HCT116 (cell line): ENCODE measurements around the gene RPL31. TPM values are rescaled to one million over a fixed set of nuclear protein-coding genes. Genes with fewer than 3 reads are reported as not detected.
A peak's percentile ranks its signal among the peaks of the same experiment; 100 is the strongest.

Experiments used
- ATAC-seq: fragments of 200-7000 bp; cut with Tn5 transposase; 2 replicates; pipeline ENCODE4 v1.9.1; 2020; ENCODE audit warnings: mild to moderate bottlenecking, moderate library complexity
- BruUV-seq: library from RNA; stranded (reverse); fragments of 400-500 nt; replicated peaks from 2 replicates; lab custom pipeline; 2021; lab: Mats Ljungman, UMichigan
- CTCF ChIA-PET: fragments of 300-600 bp; sonication (Branson Sonifier 250); formaldehyde crosslinking; loops from one replicate; lab custom pipeline; 2021; ENCODE audit warnings: antibody characterized with exemption; lab: Charles Lee
- POLR2A ChIA-PET: fragments of 300-600, 350-600 bp; sonication (Branson Sonifier 250); formaldehyde crosslinking; loops from one replicate; lab custom pipeline; 2021; ENCODE audit warnings: antibody characterized with exemption; lab: Charles Lee
- RAD21 ChIA-PET, 2 experiments: fragments of 300-600 bp; sonication (Branson Sonifier 250); formaldehyde crosslinking; loops; one replicate each; lab custom pipeline; 2023; ENCODE audit warnings: low total read pairs in 2 of 2; ENCODE audit not compliant: uncharacterized antibody in 2 of 2, unreplicated experiment in 2 of 2, low non-redundant PET in 1 of 2; lab: Charles Lee
- DNase-seq: peaks from one replicate; pipeline ENCODE4 v3.0.0-alpha.2; 2010; ENCODE audit warnings: low read depth, low spot score
- H2AFZ ChIP-seq: fragments of 200-600 bp; shearing (Covaris generic), sonication (generic); 2 replicates; pipeline ENCODE4 v1.6.1; 2017; ENCODE audit warnings: low read depth, mixed run types, mixed read lengths, antibody characterized with exemption, low read length; ENCODE audit not compliant: poor library complexity, severe bottlenecking
- H3K27ac ChIP-seq: 2 replicates; pipeline ENCODE4 v1.5.1; 2012; ENCODE audit warnings: low read depth, low read length
- H3K27me3 ChIP-seq: fragments of 200-600 bp; sonication (generic); 2 replicates; pipeline ENCODE4 v1.6.1; 2016; ENCODE audit warnings: mixed run types, low read length, mixed read lengths; ENCODE audit not compliant: insufficient read depth
- H3K36me3 ChIP-seq, 2 experiments: fragments of 200-500 bp in 1 of 2; fragments of 200-600 bp in 1 of 2; sonication (Bioruptor generic) in 1 of 2; sonication (generic) in 1 of 2; 2 replicates each; pipeline versions ENCODE4 v1.5.1 to v1.6.1; 2014 to 2016; ENCODE audit warnings: low read length in 2 of 2, inconsistent platforms in 1 of 2, mixed read lengths in 1 of 2, mixed run types in 1 of 2; ENCODE audit not compliant: insufficient read depth in 2 of 2, control insufficient read depth in 1 of 2
- H3K4me1 ChIP-seq, 2 experiments: fragments of 200-600 bp in 1 of 2; sonication (generic) in 1 of 2; 2 replicates each; pipeline versions ENCODE4 v1.5.1 to v1.6.1; 2012 to 2017; ENCODE audit warnings: low read length in 2 of 2, inconsistent platforms in 1 of 2, mild to moderate bottlenecking in 1 of 2, mixed read lengths in 1 of 2, mixed run types in 1 of 2, moderate library complexity in 1 of 2; ENCODE audit not compliant: insufficient read depth in 2 of 2, control insufficient read depth in 1 of 2
- H3K4me2 ChIP-seq: fragments of 200-600 bp; sonication (generic); 2 replicates; pipeline ENCODE4 v1.6.1; 2017; ENCODE audit warnings: mixed run types, low read length, mixed read lengths
- H3K4me3 ChIP-seq, 2 experiments: fragments of 200-600 bp in 1 of 2; sonication (generic) in 1 of 2; replicated peaks in 1 of 2; 2 replicates each; pipeline ENCODE4 v1.5.1; 2011 to 2016; ENCODE audit warnings: low read length in 2 of 2, control low read depth in 1 of 2, low read depth in 1 of 2, mild to moderate bottlenecking in 1 of 2, mixed read lengths in 1 of 2, mixed run types in 1 of 2
- H3K79me2 ChIP-seq: fragments of 200-600 bp; sonication (generic); 2 replicates; pipeline ENCODE4 v1.6.1; 2017; ENCODE audit warnings: mild to moderate bottlenecking, mixed run types, low read length, moderate library complexity, mixed read lengths; ENCODE audit not compliant: insufficient read depth
- H3K9ac ChIP-seq: fragments of 200-600 bp; sonication (generic); 2 replicates; pipeline ENCODE4 v1.6.1; 2016; ENCODE audit warnings: low read length, mixed read lengths
- H3K9me2 ChIP-seq: fragments of 200-600 bp; sonication (generic), shearing (Covaris generic); 2 replicates; pipeline ENCODE4 v1.6.1; 2017; ENCODE audit warnings: mixed run types, mild to moderate bottlenecking, moderate library complexity; ENCODE audit not compliant: insufficient read depth
- H3K9me3 ChIP-seq, 2 experiments: fragments of 200-500 bp in 1 of 2; fragments of 200-600 bp in 1 of 2; sonication (Bioruptor generic) in 1 of 2; sonication (generic) in 1 of 2; 2 replicates each; pipeline ENCODE4 v1.6.1; 2014 to 2017; ENCODE audit warnings: low read length in 2 of 2, mixed read lengths in 2 of 2, inconsistent platforms in 1 of 2, low read depth in 1 of 2, mild to moderate bottlenecking in 1 of 2, mixed run types in 1 of 2, moderate library complexity in 1 of 2; ENCODE audit not compliant: control insufficient read depth in 1 of 2, insufficient read depth in 1 of 2
- H4K20me1 ChIP-seq: fragments of 200-600 bp; sonication (generic), shearing (Covaris generic); 2 replicates; pipeline ENCODE4 v1.6.1; 2017; ENCODE audit warnings: mixed run types, mild to moderate bottlenecking, moderate library complexity; ENCODE audit not compliant: insufficient read depth
- CBX3 ChIP-seq: IDR thresholded peaks from 2 replicates; pipeline ENCODE4 v1.6.1; 2012; ENCODE audit warnings: low read depth
- CEBPB ChIP-seq: IDR thresholded peaks from 2 replicates; pipeline ENCODE4 v1.6.1; 2012; ENCODE audit warnings: low read depth
- EGR1 ChIP-seq: IDR thresholded peaks from 2 replicates; pipeline ENCODE4 v1.6.1; 2012; ENCODE audit warnings: low read depth
- ELF1 ChIP-seq: IDR thresholded peaks from 2 replicates; pipeline ENCODE4 v1.6.1; 2012; ENCODE audit warnings: low read depth, borderline replicate concordance
- EZH2 ChIP-seq: fragments of 200-600 bp; sonication (generic); IDR thresholded peaks from 2 replicates; pipeline ENCODE4 v1.6.1; 2017; ENCODE audit warnings: antibody characterized with exemption, mixed run types
- EZH2phosphoT487 ChIP-seq: fragments of 200-600 bp; IDR thresholded peaks from 2 replicates; pipeline ENCODE4 v1.6.1; 2018; ENCODE audit warnings: antibody characterized with exemption, borderline replicate concordance
- POLR2AphosphoS5 ChIP-seq: IDR thresholded peaks from 2 replicates; pipeline ENCODE4 v1.6.1; 2011; ENCODE audit warnings: mild to moderate bottlenecking, low read depth, low read length, moderate library complexity
- RAD21 ChIP-seq: IDR thresholded peaks from 2 replicates; pipeline ENCODE4 v1.6.1; 2012; ENCODE audit warnings: low read depth, mild to moderate bottlenecking
- SIN3A ChIP-seq: IDR thresholded peaks from 2 replicates; pipeline ENCODE4 v1.6.1; 2012; ENCODE audit warnings: low read depth
- SP1 ChIP-seq: IDR thresholded peaks from 2 replicates; pipeline ENCODE4 v1.6.1; 2012; ENCODE audit warnings: low read depth
- SRF ChIP-seq: IDR thresholded peaks from 2 replicates; pipeline ENCODE4 v1.6.1; 2012; ENCODE audit warnings: low read depth
- ZFX ChIP-seq: fragments of 450-650 bp; IDR thresholded peaks from 2 replicates; pipeline ENCODE4 v1.6.1; 2017
- ZNF274 ChIP-seq: fragments of 200-500 bp; sonication (Bioruptor generic); IDR thresholded peaks from 2 replicates; pipeline ENCODE4 v1.6.1; 2014; ENCODE audit warnings: mild to moderate bottlenecking, low read depth, low read length, inconsistent platforms
- intact Hi-C: fragments of 100-400 bp; cut with micrococcal nuclease; formaldehyde crosslinking; loops from 2 replicates; pipeline ENCODE4 v1.10.0; 2022
- total RNA-seq: library from RNA; stranded (reverse); gene quantifications from one replicate; pipeline ENCODE4 v1.2.1, GENCODE V29; 2021; ENCODE audit not compliant: unreplicated experiment
- TF ChIP-seq, protein P1 (sequence below): IDR thresholded peaks from 2 replicates; pipeline ENCODE4 v1.6.1; 2011; ENCODE audit warnings: mild to moderate bottlenecking, low read length, moderate library complexity; ENCODE audit not compliant: insufficient replicate concordance; ENCODE audit errors: extremely low read depth
- TF ChIP-seq, protein P2 (sequence below), 3 experiments: fragments of 200-600 bp in 1 of 3; sonication (generic) in 1 of 3; IDR thresholded peaks in 2 of 3; conservative IDR thresholded peaks in 1 of 3; 2 replicates each; pipeline ENCODE4 v1.5.1; 2012 to 2017; ENCODE audit warnings: low read depth in 2 of 3, low read length in 2 of 3, antibody characterized with exemption in 1 of 3, borderline replicate concordance in 1 of 3, control low read depth in 1 of 3, mild to moderate bottlenecking in 1 of 3, mixed read lengths in 1 of 3, mixed run types in 1 of 3, moderate library complexity in 1 of 3; ENCODE audit not compliant: insufficient read depth in 1 of 3
- TF ChIP-seq, protein P3 (sequence below): IDR thresholded peaks from 2 replicates; pipeline ENCODE4 v1.6.1; 2012

RPL31 gene
- total RNA-seq, 1 experiment from 2014 or later: 1,340 TPM

DNA sequence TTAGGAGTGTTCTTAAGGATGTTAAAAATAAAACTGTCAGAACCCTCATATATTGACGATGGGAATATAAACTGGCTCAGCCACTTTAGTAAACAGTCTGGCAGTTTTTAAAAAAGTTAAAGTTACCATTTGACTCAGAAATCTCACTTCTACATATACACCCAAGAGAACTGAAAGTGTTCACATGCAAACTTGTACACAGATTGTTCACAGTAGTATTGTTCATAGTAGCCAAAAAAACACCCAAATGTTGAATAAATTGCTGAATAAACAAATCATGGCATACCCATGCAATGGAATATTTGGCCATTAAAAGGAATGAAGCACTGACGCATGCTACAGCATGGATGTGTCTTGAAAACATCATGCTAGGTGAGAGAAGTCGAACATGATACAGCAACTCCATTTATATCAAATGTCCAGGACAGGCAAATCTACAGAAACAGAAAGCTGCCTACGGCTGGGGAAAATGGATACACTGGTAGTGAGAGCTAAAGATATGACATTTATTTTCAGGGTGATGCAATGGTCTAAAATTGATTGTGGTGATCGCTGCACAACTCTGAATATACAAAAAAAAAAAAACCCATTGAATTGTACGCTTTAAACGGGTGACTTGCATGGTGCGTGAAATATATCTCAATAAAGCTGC lies 10.1 kb downstream of the RPL31 start (continued):
- TF ChIP-seq, protein P1, sequence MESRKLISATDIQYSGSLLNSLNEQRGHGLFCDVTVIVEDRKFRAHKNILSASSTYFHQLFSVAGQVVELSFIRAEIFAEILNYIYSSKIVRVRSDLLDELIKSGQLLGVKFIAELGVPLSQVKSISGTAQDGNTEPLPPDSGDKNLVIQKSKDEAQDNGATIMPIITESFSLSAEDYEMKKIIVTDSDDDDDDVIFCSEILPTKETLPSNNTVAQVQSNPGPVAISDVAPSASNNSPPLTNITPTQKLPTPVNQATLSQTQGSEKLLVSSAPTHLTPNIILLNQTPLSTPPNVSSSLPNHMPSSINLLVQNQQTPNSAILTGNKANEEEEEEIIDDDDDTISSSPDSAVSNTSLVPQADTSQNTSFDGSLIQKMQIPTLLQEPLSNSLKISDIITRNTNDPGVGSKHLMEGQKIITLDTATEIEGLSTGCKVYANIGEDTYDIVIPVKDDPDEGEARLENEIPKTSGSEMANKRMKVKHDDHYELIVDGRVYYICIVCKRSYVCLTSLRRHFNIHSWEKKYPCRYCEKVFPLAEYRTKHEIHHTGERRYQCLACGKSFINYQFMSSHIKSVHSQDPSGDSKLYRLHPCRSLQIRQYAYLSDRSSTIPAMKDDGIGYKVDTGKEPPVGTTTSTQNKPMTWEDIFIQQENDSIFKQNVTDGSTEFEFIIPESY: no peak
- no peak for TF ChIP-seq SIN3A
- TF ChIP-seq ZFX: no peak
- no peak for TF ChIP-seq EZH2
- TF ChIP-seq SP1: no peak
- TF ChIP-seq EGR1: no peak
- TF ChIP-seq SRF: no peak

DNA sequence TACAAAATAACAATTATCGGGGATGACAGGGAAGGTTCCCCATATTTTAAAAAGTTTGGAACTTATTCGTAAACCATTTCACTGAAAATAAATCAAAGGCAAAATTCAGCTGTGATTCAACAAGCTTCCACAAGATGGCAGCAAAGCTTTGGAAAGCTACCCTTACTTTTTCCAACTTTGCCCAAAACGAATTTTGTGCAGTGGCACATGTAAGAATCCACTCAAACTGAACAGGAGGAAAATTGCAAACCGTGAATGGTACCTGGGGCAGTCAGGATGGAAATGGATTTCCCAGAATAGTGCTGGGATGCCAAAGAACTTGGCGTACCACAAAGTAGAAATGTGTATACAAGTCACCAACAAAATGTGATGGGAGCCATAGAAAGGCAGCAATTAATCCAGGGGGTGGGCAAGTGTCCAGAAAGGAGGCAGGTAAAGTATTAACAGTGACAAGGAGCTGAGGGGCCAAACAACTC lies 10.7 kb downstream of the RPL31 start:
- no peaks in the 10 kb centered on the region for H3K4me1 ChIP-seq
- no peaks in the 10 kb centered on the region for H3K9me2 ChIP-seq
- H3K27me3 ChIP-seq: no peaks in the 10 kb centered on the region
- no peak overlapping the region for H3K4me2 ChIP-seq
- H3K9me3 ChIP-seq: no peaks in the 10 kb centered on the region
- RAD21 ChIA-PET: interaction anchor here (0.6 to 1.3 kb wide), 5 partner anchors 138 to 203 kb away, joined by 3 to 4 read pairs (median 4); partner anchors contain the start of gene TBC1D8 (in 1 of the 2)
- BruUV-seq: no TSS peak
- POLR2A ChIA-PET: interaction anchor here (1.0 kb wide), 1 partner anchor 11 kb away, joined by 4 read pairs; the partner anchor contains the start of gene RPL31
- peaks cover 2% of the 10 kb centered on the region; the same call in 1 of the 2 replicates for H3K79me2 ChIP-seq
- CTCF ChIA-PET: interaction anchor here (0.7 to 1.7 kb wide), 19 partner anchors 25 to 418 kb away, joined by 3 to 31 read pairs (median 4); partner anchors contain the start of gene TBC1D8
- no peak for DNase-seq
- no peak overlapping the region for H3K9ac ChIP-seq
- H3K4me3 ChIP-seq: no peak overlapping the region
- H2AFZ ChIP-seq: no peak overlapping the region
- H4K20me1 ChIP-seq: peaks cover 24% of the 10 kb centered on the region; the same call in 1 of the 2 replicates
- ATAC-seq: no peak
- intact Hi-C loops: loop anchor here (1.0 kb wide), 3 partner anchors 140 to 240 kb away; partner anchors contain the start of gene CNOT11
- H3K36me3 ChIP-seq: peaks cover 20 to 22% of the 10 kb centered on the region in 2 experiments; a peak in 2 of 4 replicates
- TF ChIP-seq CEBPB (no peak), ZNF274 (no peak), SRF (no peak), CBX3 (no peak), RAD21 (peak; percentile 79), ZFX (no peak), ELF1 (no peak), SP1 (no peak), EZH2phosphoT487 (no peak), POLR2AphosphoS5 (0 out of 2 replicates have a peak, but pooled peaks have one; percentile 13), EZH2 (no peak)
- TF ChIP-seq, protein P2, sequence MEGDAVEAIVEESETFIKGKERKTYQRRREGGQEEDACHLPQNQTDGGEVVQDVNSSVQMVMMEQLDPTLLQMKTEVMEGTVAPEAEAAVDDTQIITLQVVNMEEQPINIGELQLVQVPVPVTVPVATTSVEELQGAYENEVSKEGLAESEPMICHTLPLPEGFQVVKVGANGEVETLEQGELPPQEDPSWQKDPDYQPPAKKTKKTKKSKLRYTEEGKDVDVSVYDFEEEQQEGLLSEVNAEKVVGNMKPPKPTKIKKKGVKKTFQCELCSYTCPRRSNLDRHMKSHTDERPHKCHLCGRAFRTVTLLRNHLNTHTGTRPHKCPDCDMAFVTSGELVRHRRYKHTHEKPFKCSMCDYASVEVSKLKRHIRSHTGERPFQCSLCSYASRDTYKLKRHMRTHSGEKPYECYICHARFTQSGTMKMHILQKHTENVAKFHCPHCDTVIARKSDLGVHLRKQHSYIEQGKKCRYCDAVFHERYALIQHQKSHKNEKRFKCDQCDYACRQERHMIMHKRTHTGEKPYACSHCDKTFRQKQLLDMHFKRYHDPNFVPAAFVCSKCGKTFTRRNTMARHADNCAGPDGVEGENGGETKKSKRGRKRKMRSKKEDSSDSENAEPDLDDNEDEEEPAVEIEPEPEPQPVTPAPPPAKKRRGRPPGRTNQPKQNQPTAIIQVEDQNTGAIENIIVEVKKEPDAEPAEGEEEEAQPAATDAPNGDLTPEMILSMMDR (IDR thresholded peaks at IDR 0.05 in 2 of 3, conservative IDR thresholded peaks at IDR 0.05 in 1 of 3; ENCODE audit: borderline replicate concordance in 1 of 3, insufficient read depth in 1 of 3, low read depth in 2 of 3, low read length in 2 of 3): peak; percentile 67 to 90 (median 68); a peak in 5 of 6 replicates
- TF ChIP-seq, protein P3, sequence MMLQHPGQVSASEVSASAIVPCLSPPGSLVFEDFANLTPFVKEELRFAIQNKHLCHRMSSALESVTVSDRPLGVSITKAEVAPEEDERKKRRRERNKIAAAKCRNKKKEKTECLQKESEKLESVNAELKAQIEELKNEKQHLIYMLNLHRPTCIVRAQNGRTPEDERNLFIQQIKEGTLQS: no peak
- H3K27ac ChIP-seq: no peak overlapping the region
